OCI-LY1 (cell line): Measurements from ENCODE around the gene DNAAF9.

Source experiments
- H2AFZ ChIP-seq: fragments of 200-600 bp; sonication (generic), shearing (Covaris generic); 2 replicates; pipeline ENCODE4 v1.6.0; 2014; ENCODE audit warnings: antibody characterized with exemption, mild to moderate bottlenecking, low read length
- H3F3A ChIP-seq: fragments of 200-600 bp; sonication (generic), shearing (Covaris generic); 2 replicates; pipeline ENCODE4 v1.6.0; 2014; ENCODE audit warnings: mild to moderate bottlenecking, antibody characterized with exemption, low read length, moderate library complexity; ENCODE audit not compliant: insufficient read depth
- H3K27ac ChIP-seq: fragments of 200-600 bp; sonication (generic); 2 replicates; pipeline ENCODE4 v1.5.1; 2014; ENCODE audit warnings: low read length, mixed run types, mild to moderate bottlenecking, low read depth; ENCODE audit not compliant: poor library complexity, severe bottlenecking
- H3K27me3 ChIP-seq: fragments of 200-600 bp; sonication (generic); 2 replicates; pipeline ENCODE4 v1.6.0; 2014; ENCODE audit warnings: antibody characterized with exemption, mild to moderate bottlenecking, low read length, moderate library complexity; ENCODE audit not compliant: insufficient read depth
- H3K36me3 ChIP-seq: fragments of 200-600 bp; sonication (generic); 2 replicates; pipeline ENCODE4 v1.6.1; 2014; ENCODE audit warnings: mild to moderate bottlenecking, antibody characterized with exemption, low read length, moderate library complexity, mixed read lengths; ENCODE audit not compliant: insufficient read depth
- H3K4me1 ChIP-seq: fragments of 200-600 bp; sonication (generic); 2 replicates; pipeline ENCODE4 v1.5.1; 2014; ENCODE audit warnings: mild to moderate bottlenecking, low read length, moderate library complexity; ENCODE audit not compliant: insufficient read depth, severe bottlenecking
- H3K4me2 ChIP-seq: fragments of 200-600 bp; sonication (generic), shearing (Covaris generic); 2 replicates; pipeline ENCODE4 v1.6.1; 2014; ENCODE audit warnings: low read length
- H3K4me3 ChIP-seq: fragments of 200-600 bp; sonication (generic); 2 replicates; pipeline ENCODE4 v1.5.1; 2014; ENCODE audit warnings: low read length, low read depth, mild to moderate bottlenecking, mixed read lengths; ENCODE audit not compliant: poor library complexity, severe bottlenecking
- H3K79me2 ChIP-seq: fragments of 200-600 bp; shearing (Covaris generic); 2 replicates; pipeline ENCODE4 v1.6.1; 2016; ENCODE audit warnings: mixed run types, low read length, mixed read lengths; ENCODE audit not compliant: insufficient read depth
- H3K9ac ChIP-seq: fragments of 200-600 bp; sonication (generic), shearing (Covaris generic); 2 replicates; pipeline ENCODE4 v1.6.1; 2014; ENCODE audit warnings: mild to moderate bottlenecking, low read length, mixed read lengths
- H3K9me2 ChIP-seq: fragments of 200-600 bp; sonication (generic), shearing (Covaris generic); 2 replicates; pipeline ENCODE4 v1.6.1; 2014; ENCODE audit warnings: low read depth, mild to moderate bottlenecking, low read length, mixed read lengths
- H3K9me3 ChIP-seq: fragments of 200-600 bp; shearing (Covaris generic); 2 replicates; pipeline ENCODE4 v1.6.1; 2014; ENCODE audit warnings: low read length, mixed read lengths
- H4K20me1 ChIP-seq: fragments of 200-600 bp; sonication (generic), shearing (Covaris generic); 2 replicates; pipeline ENCODE4 v1.6.0; 2016; ENCODE audit warnings: mild to moderate bottlenecking, low read length; ENCODE audit not compliant: insufficient read depth
- EZH2 ChIP-seq: fragments of 200-600 bp; sonication (generic), shearing (Covaris generic); IDR thresholded peaks from 2 replicates; pipeline ENCODE4 v1.8.0; 2017; ENCODE audit warnings: borderline replicate concordance, mixed run types, mild to moderate bottlenecking, antibody characterized with exemption, low read length, moderate library complexity, mixed read lengths
- TF ChIP-seq, protein P1 (sequence below): fragments of 200-600 bp; sonication (generic), shearing (Covaris generic); IDR thresholded peaks from 2 replicates; pipeline ENCODE4 v1.5.1; 2017; ENCODE audit warnings: mild to moderate bottlenecking, antibody characterized with exemption, low read length, moderate library complexity, mixed read lengths

The DNAAF9 gene

DNA sequence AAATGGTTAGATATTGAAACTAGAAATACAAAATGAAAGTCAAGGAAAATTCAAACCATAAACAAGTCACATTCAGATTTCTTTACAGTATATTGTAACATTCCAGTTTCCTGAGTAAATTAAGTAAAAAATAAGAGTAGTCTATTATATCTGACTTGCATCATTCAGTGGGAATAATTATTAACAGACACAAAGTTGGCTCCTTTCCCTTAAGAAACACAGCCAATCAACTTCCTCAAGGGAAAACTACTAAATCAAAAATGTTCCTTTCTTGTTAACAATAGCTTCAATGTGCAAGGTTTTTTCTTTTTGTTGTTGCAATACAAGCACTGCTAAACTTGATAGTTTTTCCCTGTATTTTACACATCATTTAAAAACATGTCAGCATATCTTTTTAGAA, 33.2 kb downstream of the DNAAF9 start:
- no peaks in the 10 kb centered on the region; the same call in 1 of the 2 replicates for H3K27me3 ChIP-seq
- no peaks in the 10 kb centered on the region for H3F3A ChIP-seq
- H3K9me3 ChIP-seq, result no peaks in the 10 kb centered on the region
- no peak overlapping the region for H2AFZ ChIP-seq
- no peak overlapping the region for H3K9ac ChIP-seq
- no peaks in the 10 kb centered on the region for H4K20me1 ChIP-seq
- H3K4me2 ChIP-seq, result no peak overlapping the region
- no peak overlapping the region for H3K4me3 ChIP-seq
- no peaks in the 10 kb centered on the region for H3K79me2 ChIP-seq
- no peaks in the 10 kb centered on the region for H3K4me1 ChIP-seq
- TF ChIP-seq EZH2, result no peak
- TF ChIP-seq, protein P1, sequence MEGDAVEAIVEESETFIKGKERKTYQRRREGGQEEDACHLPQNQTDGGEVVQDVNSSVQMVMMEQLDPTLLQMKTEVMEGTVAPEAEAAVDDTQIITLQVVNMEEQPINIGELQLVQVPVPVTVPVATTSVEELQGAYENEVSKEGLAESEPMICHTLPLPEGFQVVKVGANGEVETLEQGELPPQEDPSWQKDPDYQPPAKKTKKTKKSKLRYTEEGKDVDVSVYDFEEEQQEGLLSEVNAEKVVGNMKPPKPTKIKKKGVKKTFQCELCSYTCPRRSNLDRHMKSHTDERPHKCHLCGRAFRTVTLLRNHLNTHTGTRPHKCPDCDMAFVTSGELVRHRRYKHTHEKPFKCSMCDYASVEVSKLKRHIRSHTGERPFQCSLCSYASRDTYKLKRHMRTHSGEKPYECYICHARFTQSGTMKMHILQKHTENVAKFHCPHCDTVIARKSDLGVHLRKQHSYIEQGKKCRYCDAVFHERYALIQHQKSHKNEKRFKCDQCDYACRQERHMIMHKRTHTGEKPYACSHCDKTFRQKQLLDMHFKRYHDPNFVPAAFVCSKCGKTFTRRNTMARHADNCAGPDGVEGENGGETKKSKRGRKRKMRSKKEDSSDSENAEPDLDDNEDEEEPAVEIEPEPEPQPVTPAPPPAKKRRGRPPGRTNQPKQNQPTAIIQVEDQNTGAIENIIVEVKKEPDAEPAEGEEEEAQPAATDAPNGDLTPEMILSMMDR, result no peak
- no peaks in the 10 kb centered on the region for H3K9me2 ChIP-seq
- H3K27ac ChIP-seq, result no peak overlapping the region
- no peaks in the 10 kb centered on the region for H3K36me3 ChIP-seq

GRCh38 chr20:3371754-3372153, 35.7 kb downstream of the DNAAF9 start:
- Histone ChIP-seq H3K4me2 (no peak overlapping the region), H3K27ac (no peak overlapping the region), H3K36me3 (no peaks in the 10 kb centered on the region), H2AFZ (no peak overlapping the region), H3K9me3 (no peaks in the 10 kb centered on the region), H3K4me3 (no peak overlapping the region), H3K4me1 (no peaks in the 10 kb centered on the region), H3F3A (no peaks in the 10 kb centered on the region), H3K27me3 (no peaks in the 10 kb centered on the region; the same call in 1 of the 2 replicates), H4K20me1 (no peaks in the 10 kb centered on the region), H3K9ac (no peak overlapping the region), H3K9me2 (no peaks in the 10 kb centered on the region), H3K79me2 (no peaks in the 10 kb centered on the region)
- no peak for TF ChIP-seq EZH2
- TF ChIP-seq, protein P1, result no peak

- Histone ChIP-seq H3K36me3 (no peaks in the 10 kb centered on the region), H3K27ac (no peak overlapping the region), H3K79me2 (no peaks in the 10 kb centered on the region), H3F3A (no peaks in the 10 kb centered on the region), H2AFZ (no peak overlapping the region), H3K9ac (no peak overlapping the region), H3K27me3 (no peaks in the 10 kb centered on the region), H3K9me3 (no peaks in the 10 kb centered on the region), H3K4me2 (no peak overlapping the region), H3K9me2 (no peaks in the 10 kb centered on the region), H3K4me1 (no peaks in the 10 kb centered on the region), H3K4me3 (no peak overlapping the region), H4K20me1 (no peaks in the 10 kb centered on the region)
- TF ChIP-seq EZH2, result no peak
- TF ChIP-seq, protein P1, result no peak
Measured at GRCh38 chr20:3367089-3367488, 40.4 kb downstream of the DNAAF9 start.
